Iris pigment epithelial cell (primary cell): ENCODE measurements around the gene PPTC7.
"Not testable (repeated sequence)": the region's sequence is repeated elsewhere in the genome, so short reads cannot be mapped to it uniquely, and the experiment has no call there.

Experiments used
- DNase-seq: peaks from one replicate; pipeline ENCODE4 v3.0.0-alpha.2; 2011; ENCODE audit warnings: low read depth

PPTC7 gene

GRCh38 chr12:110585231-110585799 lies 2.2 kb upstream of the PPTC7 start:
- peak; percentile 54 for DNase-seq

- peak; percentile 72 for DNase-seq
Measured at GRCh38 chr12:110582276-110583136, 612 bp downstream of the PPTC7 start.

- DNase-seq: no peak
Measured at GRCh38 chr12:110581931-110582275, 1.2 kb downstream of the PPTC7 start.

- DNase-seq: no peak
Measured at GRCh38 chr12:110579535-110580253, 3.4 kb downstream of the PPTC7 start.

- no peak for DNase-seq
Measured at GRCh38 chr12:110578694-110579534, 4.2 kb downstream of the PPTC7 start.

- peak; percentile 89 for DNase-seq
Measured at GRCh38 chr12:110577864-110578693, 5.0 kb downstream of the PPTC7 start.

- no peak for DNase-seq
Measured at GRCh38 chr12:110576504-110576903, 6.6 kb downstream of the PPTC7 start.

GRCh38 chr12:110575326-110575725 lies 7.8 kb downstream of the PPTC7 start:
- no peak for DNase-seq

GRCh38 chr12:110574717-110575230 lies 8.3 kb downstream of the PPTC7 start:
- DNase-seq: not testable (repeated sequence)

GRCh38 chr12:110574044-110574443 lies 9.1 kb downstream of the PPTC7 start:
- no peak for DNase-seq

GRCh38 chr12:110570798-110571197 lies 12.3 kb downstream of the PPTC7 start:
- not testable (repeated sequence) for DNase-seq

- DNase-seq: not testable (repeated sequence)
Measured at GRCh38 chr12:110569838-110570237, 13.3 kb downstream of the PPTC7 start.

GRCh38 chr12:110568752-110569151 lies 14.4 kb downstream of the PPTC7 start:
- DNase-seq: no peak

GRCh38 chr12:110566993-110567392 lies 16.1 kb downstream of the PPTC7 start:
- DNase-seq: no peak

GRCh38 chr12:110565894-110566871 lies 16.9 kb downstream of the PPTC7 start:
- no peak for DNase-seq

GRCh38 chr12:110564471-110564991 lies 18.6 kb downstream of the PPTC7 start:
- no peak for DNase-seq

- DNase-seq: peak; percentile 77
Measured at GRCh38 chr12:110563702-110564470, 19.2 kb downstream of the PPTC7 start.

- not testable (repeated sequence) for DNase-seq
Measured at GRCh38 chr12:110562386-110562785, 20.7 kb downstream of the PPTC7 start.
